Astrocyte of the hippocampus (primary cell): ENCODE results near the gene CCDC59.
A peak's percentile ranks its signal among the peaks of the same experiment; 100 is the strongest.
"Not testable (repeated sequence)": the region's sequence is repeated elsewhere in the genome, so short reads cannot be mapped to it uniquely, and the experiment has no call there.

Experiments used
- DNase-seq: peaks from one replicate; pipeline ENCODE4 v3.0.0; 2011; ENCODE audit warnings: low read depth, low spot score

The CCDC59 gene

GRCh38 chr12:82358200-82359114, at the start of gene CCDC59, which contains the start of gene METTL25:
TSS of gene CCDC59 (minus strand) at chr12:82358387. CDS start at chr12:82358376, 11 bp downstream.
TSS of gene METTL25 (plus strand) at chr12:82358529. CDS start at chr12:82358566, 37 bp downstream.
- DNase-seq = peak; percentile 99

GRCh38 chr12:82407481-82407880, 49.3 kb upstream of the CCDC59 start:
- no peak for DNase-seq

- DNase-seq = no peak
Measured at GRCh38 chr12:82406651-82407050, 48.5 kb upstream of the CCDC59 start.

- no peak for DNase-seq
Measured at GRCh38 chr12:82400819-82401218, 42.6 kb upstream of the CCDC59 start.

- DNase-seq = no peak
Measured at GRCh38 chr12:82398879-82399278, 40.7 kb upstream of the CCDC59 start.

- DNase-seq = peak; percentile 56
Measured at GRCh38 chr12:82383930-82384552, 25.9 kb upstream of the CCDC59 start.

- no peak for DNase-seq
Measured at GRCh38 chr12:82378997-82379396, 20.8 kb upstream of the CCDC59 start.

GRCh38 chr12:82375201-82375600, 17.0 kb upstream of the CCDC59 start:
- DNase-seq = no peak

- no peak for DNase-seq
Measured at GRCh38 chr12:82366197-82366596, 8.0 kb upstream of the CCDC59 start.

- DNase-seq = no peak
Measured at GRCh38 chr12:82363990-82364389, 5.8 kb upstream of the CCDC59 start.

- no peak for DNase-seq
Measured at GRCh38 chr12:82361461-82361915, 3.3 kb upstream of the CCDC59 start.

GRCh38 chr12:82360834-82361233, 2.6 kb upstream of the CCDC59 start:
- not testable (repeated sequence) for DNase-seq

GRCh38 chr12:82359115-82359478, 910 bp upstream of the CCDC59 start:
- peak; percentile 27 for DNase-seq

GRCh38 chr12:82357845-82358199, 365 bp downstream of the CCDC59 start:
- no peak for DNase-seq

GRCh38 chr12:82357340-82357739, 847 bp downstream of the CCDC59 start:
- DNase-seq = no peak

- no peak for DNase-seq
Measured at GRCh38 chr12:82351390-82351789, 6.8 kb downstream of the CCDC59 start.

- no peak for DNase-seq
Measured at GRCh38 chr12:82350161-82350560, 8.0 kb downstream of the CCDC59 start.

- DNase-seq = peak; percentile 5
Measured at GRCh38 chr12:82329508-82329907, 28.7 kb downstream of the CCDC59 start.

- DNase-seq = no peak
Measured at GRCh38 chr12:82327861-82328260, 30.3 kb downstream of the CCDC59 start.

GRCh38 chr12:82326905-82327503, 31.2 kb downstream of the CCDC59 start:
- peak; percentile 54 for DNase-seq

GRCh38 chr12:82325540-82326336, 32.4 kb downstream of the CCDC59 start:
- no peak for DNase-seq

- no peak for DNase-seq
Measured at GRCh38 chr12:82319276-82319675, 38.9 kb downstream of the CCDC59 start.
